ENCODE results near the gene CCRL2. TPM values are rescaled to one million over a fixed set of nuclear protein-coding genes. Genes with fewer than 3 reads are reported as not detected.
"Not testable (repeated sequence)": the region's sequence is repeated elsewhere in the genome, so short reads cannot be mapped to it uniquely, and the experiment has no call there.

The CCRL2 gene
- total RNA-seq, 1 donor from 2014 or later, result 1.6 TPM

GRCh38 chr3:46386205-46386604 lies 20.9 kb upstream of the CCRL2 start:
- Mint-ChIP-seq H3K9me3 (no peaks in the 10 kb centered on the region), H3K36me3 (ENCODE audit: low read depth) (no peaks in the 10 kb centered on the region), H3K27me3 (ENCODE audit: low read depth) (peaks cover 30% of the 10 kb centered on the region), H3K27ac (no peak overlapping the region), H3K4me3 (ENCODE audit: low read depth) (no peak overlapping the region), H3K4me1 (ENCODE audit: low read depth) (peaks cover 15% of the 10 kb centered on the region)
- intact Hi-C loops (cut with micrococcal nuclease), result no loop called here
- DNase-seq (ENCODE audit: low spot score), result no peak

DNA sequence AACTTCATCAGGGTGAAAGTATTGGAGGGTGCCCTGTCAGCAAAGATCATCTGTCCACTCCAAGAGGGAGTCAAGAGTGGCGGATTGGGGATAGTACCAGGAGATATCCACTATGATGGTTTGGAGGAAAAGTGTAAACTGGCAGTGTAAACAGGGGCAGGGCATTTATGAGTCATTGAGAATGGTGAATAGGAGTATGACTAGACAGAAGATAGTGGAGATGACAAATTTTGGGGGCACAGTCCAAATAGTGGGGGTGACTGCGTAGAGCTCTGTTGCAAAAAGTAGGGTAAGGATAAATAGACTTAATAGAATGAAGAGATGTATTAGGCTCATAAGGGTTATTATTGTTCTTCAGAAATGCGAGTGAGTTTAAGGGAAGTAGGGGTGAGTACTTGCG lies 18.2 kb upstream of the CCRL2 start:
- H3K4me3 Mint-ChIP-seq (ENCODE audit: low read depth); DNase-seq (ENCODE audit: low spot score); H3K36me3 Mint-ChIP-seq (ENCODE audit: low read depth); H3K9me3 Mint-ChIP-seq; intact Hi-C loops (cut with micrococcal nuclease); H3K4me1 Mint-ChIP-seq (ENCODE audit: low read depth); H3K27ac Mint-ChIP-seq: not testable (repeated sequence)
- H3K27me3 Mint-ChIP-seq (ENCODE audit: low read depth), result peaks cover 27% of the 10 kb centered on the region

DNA sequence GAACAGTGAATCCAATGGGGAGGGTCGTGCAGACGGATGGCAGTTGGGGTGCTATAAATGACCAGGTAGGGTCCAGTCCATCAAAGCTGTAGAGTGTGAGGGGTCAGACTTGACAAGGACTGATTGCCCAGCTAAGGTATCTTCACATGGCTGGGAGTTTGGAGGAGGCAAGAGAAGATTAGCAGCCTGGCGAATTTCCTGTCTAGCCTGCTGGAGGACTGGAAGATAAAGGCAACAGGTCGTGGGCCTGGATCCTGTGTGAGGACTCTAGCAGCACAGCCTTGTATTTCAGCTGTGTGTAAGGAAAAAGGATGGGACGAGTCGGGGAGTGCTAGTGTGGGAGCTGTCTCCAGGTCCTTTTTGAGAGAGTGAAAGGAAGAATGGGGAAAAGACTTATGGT lies 17.8 kb upstream of the CCRL2 start:
- H3K4me3 Mint-ChIP-seq (ENCODE audit: low read depth), result no peak overlapping the region
- peaks cover 3% of the 10 kb centered on the region for H3K4me1 Mint-ChIP-seq (ENCODE audit: low read depth)
- DNase-seq (ENCODE audit: low spot score), result no peak
- H3K27me3 Mint-ChIP-seq (ENCODE audit: low read depth), result peaks cover 27% of the 10 kb centered on the region
- H3K36me3 Mint-ChIP-seq (ENCODE audit: low read depth), result no peaks in the 10 kb centered on the region
- intact Hi-C loops (cut with micrococcal nuclease), result no loop called here
- no peaks in the 10 kb centered on the region for H3K9me3 Mint-ChIP-seq
- H3K27ac Mint-ChIP-seq, result no peak overlapping the region

GRCh38 chr3:46391526-46391925 lies 15.5 kb upstream of the CCRL2 start:
- H3K4me3 Mint-ChIP-seq (ENCODE audit: low read depth), result not testable (repeated sequence)

GRCh38 chr3:46393011-46393410 lies 14.0 kb upstream of the CCRL2 start:
- Mint-ChIP-seq H3K4me3 (ENCODE audit: low read depth) (no peak overlapping the region), H3K27ac (no peak overlapping the region)

More at GRCh38 chr3:46391526-46391925, 15.5 kb upstream of the CCRL2 start:
- DNase-seq (ENCODE audit: low spot score); H3K36me3 Mint-ChIP-seq (ENCODE audit: low read depth); H3K27ac Mint-ChIP-seq; H3K9me3 Mint-ChIP-seq; intact Hi-C loops (cut with micrococcal nuclease); H3K4me1 Mint-ChIP-seq (ENCODE audit: low read depth): not testable (repeated sequence)
- peaks cover 28% of the 10 kb centered on the region for H3K27me3 Mint-ChIP-seq (ENCODE audit: low read depth)

GRCh38 chr3:46393554-46394434 lies 13.3 kb upstream of the CCRL2 start:
- H3K27me3 Mint-ChIP-seq (ENCODE audit: low read depth), result peaks cover 29% of the 10 kb centered on the region
- no peaks in the 10 kb centered on the region for H3K36me3 Mint-ChIP-seq (ENCODE audit: low read depth)
- H3K4me1 Mint-ChIP-seq (ENCODE audit: low read depth), result peaks cover 3% of the 10 kb centered on the region
- intact Hi-C loops (cut with micrococcal nuclease), result no loop called here
- H3K4me3 Mint-ChIP-seq (ENCODE audit: low read depth), result no peak overlapping the region
- no peak for DNase-seq (ENCODE audit: low spot score)
- no peaks in the 10 kb centered on the region for H3K9me3 Mint-ChIP-seq
- no peak overlapping the region for H3K27ac Mint-ChIP-seq

More at GRCh38 chr3:46393011-46393410, 14.0 kb upstream of the CCRL2 start:
- Mint-ChIP-seq H3K9me3 (no peaks in the 10 kb centered on the region), H3K27me3 (ENCODE audit: low read depth) (peaks cover 29% of the 10 kb centered on the region), H3K4me1 (ENCODE audit: low read depth) (peaks cover 3% of the 10 kb centered on the region), H3K36me3 (ENCODE audit: low read depth) (no peaks in the 10 kb centered on the region)
- no peak for DNase-seq (ENCODE audit: low spot score)
- intact Hi-C loops (cut with micrococcal nuclease), result no loop called here

DNA sequence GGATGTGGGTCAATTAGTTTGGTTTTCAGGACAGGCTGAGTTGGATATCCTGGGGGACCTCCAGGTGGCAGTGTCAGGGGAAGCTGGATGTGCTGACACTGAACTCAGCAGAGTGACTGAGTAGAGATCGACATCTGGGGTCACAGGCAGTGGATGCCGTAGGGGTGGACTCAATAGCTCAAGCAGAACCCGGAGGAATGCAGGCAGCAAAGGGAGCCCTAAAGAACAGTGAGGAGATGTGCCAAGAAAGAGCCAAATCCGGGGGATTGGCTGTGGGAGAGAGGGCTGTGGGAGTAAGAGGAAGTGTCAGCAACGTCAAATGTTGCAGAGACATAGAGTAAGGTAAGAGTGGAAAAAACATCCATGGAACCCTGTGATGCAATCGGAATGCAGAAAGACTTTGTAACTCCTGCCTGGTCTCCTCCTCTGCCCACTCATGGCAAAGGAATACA lies 11.8 kb upstream of the CCRL2 start:
- Mint-ChIP-seq H3K27me3 (ENCODE audit: low read depth) (peaks cover 29% of the 10 kb centered on the region), H3K4me1 (ENCODE audit: low read depth) (peaks cover 3% of the 10 kb centered on the region), H3K27ac (no peak overlapping the region), H3K9me3 (no peaks in the 10 kb centered on the region), H3K4me3 (ENCODE audit: low read depth) (no peak overlapping the region), H3K36me3 (ENCODE audit: low read depth) (no peaks in the 10 kb centered on the region)
- no peak for DNase-seq (ENCODE audit: low spot score)
- intact Hi-C loops (cut with micrococcal nuclease), result no loop called here

DNA sequence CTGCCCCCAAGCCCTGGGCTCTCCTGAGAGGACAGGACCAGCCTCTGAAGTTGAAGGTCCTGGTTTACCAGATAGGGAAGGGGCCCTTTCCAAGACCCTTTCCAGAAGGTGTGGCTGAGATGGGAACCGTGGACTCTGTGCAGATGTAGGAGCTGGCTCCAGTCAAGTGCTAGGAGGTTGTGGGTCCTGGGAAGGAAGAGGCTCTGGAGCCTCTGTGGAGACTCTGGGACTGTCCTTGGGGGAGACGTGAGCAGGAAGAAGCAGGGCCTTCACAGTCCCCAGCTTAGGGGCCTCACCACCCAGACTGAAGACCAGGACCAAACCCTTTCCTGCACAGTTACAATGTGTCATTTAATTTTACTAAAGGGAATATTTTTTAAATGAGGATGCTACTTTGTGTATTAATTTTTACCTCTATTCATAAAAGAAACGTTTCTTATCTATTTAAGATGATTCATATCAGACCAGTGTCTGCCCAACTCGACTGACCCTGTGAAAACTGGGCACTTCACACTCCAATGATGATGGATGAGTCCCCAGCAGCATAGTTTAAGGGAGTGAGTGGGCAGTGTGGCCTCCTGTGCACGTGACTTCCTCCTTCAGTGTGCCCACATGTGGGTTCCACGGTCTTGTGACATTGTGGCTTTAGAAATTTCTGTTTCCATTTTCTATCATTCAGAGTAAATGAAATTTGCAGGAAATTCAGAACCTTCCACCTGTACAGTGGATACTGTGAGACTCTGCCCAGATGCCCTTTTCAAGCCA lies 11.1 kb upstream of the CCRL2 start:
- H3K4me1 Mint-ChIP-seq (ENCODE audit: low read depth), result peaks cover 3% of the 10 kb centered on the region
- H3K4me3 Mint-ChIP-seq (ENCODE audit: low read depth), result no peak overlapping the region
- no peaks in the 10 kb centered on the region for H3K36me3 Mint-ChIP-seq (ENCODE audit: low read depth)
- peaks cover 29% of the 10 kb centered on the region for H3K27me3 Mint-ChIP-seq (ENCODE audit: low read depth)
- no peak for DNase-seq (ENCODE audit: low spot score)
- no peaks in the 10 kb centered on the region for H3K9me3 Mint-ChIP-seq
- intact Hi-C loops (cut with micrococcal nuclease), result no loop called here
- no peak overlapping the region for H3K27ac Mint-ChIP-seq

- Mint-ChIP-seq H3K36me3 (ENCODE audit: low read depth) (no peaks in the 10 kb centered on the region), H3K4me1 (ENCODE audit: low read depth) (peaks cover 3% of the 10 kb centered on the region), H3K9me3 (no peaks in the 10 kb centered on the region), H3K4me3 (ENCODE audit: low read depth) (no peak overlapping the region), H3K27ac (no peak overlapping the region), H3K27me3 (ENCODE audit: low read depth) (peaks cover 29% of the 10 kb centered on the region)
- no peak for DNase-seq (ENCODE audit: low spot score)
- intact Hi-C loops (cut with micrococcal nuclease), result no loop called here
Measured at GRCh38 chr3:46397111-46397510, 9.9 kb upstream of the CCRL2 start.

DNA sequence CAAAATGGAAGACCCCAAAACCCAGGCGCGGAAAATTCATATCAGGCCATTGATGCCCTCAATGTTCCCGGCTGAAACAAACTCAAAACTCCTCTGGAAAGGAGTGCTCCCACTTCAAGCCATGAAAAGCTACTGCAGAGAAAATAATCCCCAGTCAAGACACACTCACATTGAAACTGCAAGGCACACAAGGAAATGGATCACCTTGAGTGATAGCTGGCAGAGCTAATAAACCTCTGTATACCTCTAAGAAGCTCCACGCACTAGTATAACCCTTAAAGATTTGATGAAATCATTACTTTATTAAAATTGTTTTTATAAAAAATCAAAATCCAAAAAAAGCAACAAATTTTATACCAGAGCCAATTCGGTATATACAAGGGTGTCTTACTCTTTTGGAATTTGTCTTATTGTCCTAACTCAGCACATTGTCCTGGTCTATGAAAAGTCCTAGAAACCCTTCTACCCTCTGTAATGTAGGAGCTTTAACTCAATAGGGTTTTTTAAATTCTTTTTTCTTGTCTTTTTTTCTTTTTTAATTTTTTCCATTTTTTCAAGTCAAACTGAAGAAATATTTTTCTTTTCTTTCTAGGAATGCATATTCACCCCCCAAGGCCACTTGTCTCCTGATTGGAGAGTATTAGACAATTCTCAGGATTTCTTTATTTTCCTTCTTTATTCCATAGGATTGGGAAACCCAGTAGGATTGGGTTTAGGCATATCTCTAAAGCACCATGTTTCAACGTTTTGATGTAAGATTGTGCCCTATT lies 8.7 kb upstream of the CCRL2 start:
- H3K4me1 Mint-ChIP-seq (ENCODE audit: low read depth), result peaks cover 3% of the 10 kb centered on the region
- no peak overlapping the region for H3K4me3 Mint-ChIP-seq (ENCODE audit: low read depth)
- no peak overlapping the region for H3K27ac Mint-ChIP-seq
- H3K27me3 Mint-ChIP-seq (ENCODE audit: low read depth), result peaks cover 27% of the 10 kb centered on the region
- H3K9me3 Mint-ChIP-seq, result no peaks in the 10 kb centered on the region
- H3K36me3 Mint-ChIP-seq (ENCODE audit: low read depth), result no peaks in the 10 kb centered on the region
- no peak for DNase-seq (ENCODE audit: low spot score)
- intact Hi-C loops (cut with micrococcal nuclease), result no loop called here

DNA sequence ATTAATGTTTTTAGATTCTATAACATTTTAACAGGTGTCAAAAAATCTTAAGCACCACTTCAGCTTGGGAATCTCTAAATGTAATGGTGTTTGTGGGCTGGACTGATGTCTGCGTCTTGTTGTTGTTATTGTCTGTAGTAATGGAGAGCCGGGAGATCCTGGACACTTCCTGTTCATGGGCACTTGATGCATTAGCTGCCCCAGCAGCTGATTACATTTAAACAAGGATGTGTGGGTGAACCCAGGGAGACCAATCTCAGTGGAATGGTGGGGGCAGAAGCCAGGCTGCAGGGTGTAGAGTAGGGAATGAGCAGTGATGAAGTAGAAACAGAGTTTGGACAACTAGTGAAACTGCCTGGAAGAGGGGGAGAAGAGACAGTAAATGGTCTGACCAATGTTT lies 8.0 kb upstream of the CCRL2 start:
- H3K4me3 Mint-ChIP-seq (ENCODE audit: low read depth), result no peak overlapping the region
- H3K27me3 Mint-ChIP-seq (ENCODE audit: low read depth), result peaks cover 26% of the 10 kb centered on the region
- DNase-seq (ENCODE audit: low spot score), result no peak
- intact Hi-C loops (cut with micrococcal nuclease), result no loop called here
- H3K27ac Mint-ChIP-seq, result no peak overlapping the region
- no peaks in the 10 kb centered on the region for H3K9me3 Mint-ChIP-seq
- peaks cover 3% of the 10 kb centered on the region for H3K4me1 Mint-ChIP-seq (ENCODE audit: low read depth)
- H3K36me3 Mint-ChIP-seq (ENCODE audit: low read depth), result no peaks in the 10 kb centered on the region

DNA sequence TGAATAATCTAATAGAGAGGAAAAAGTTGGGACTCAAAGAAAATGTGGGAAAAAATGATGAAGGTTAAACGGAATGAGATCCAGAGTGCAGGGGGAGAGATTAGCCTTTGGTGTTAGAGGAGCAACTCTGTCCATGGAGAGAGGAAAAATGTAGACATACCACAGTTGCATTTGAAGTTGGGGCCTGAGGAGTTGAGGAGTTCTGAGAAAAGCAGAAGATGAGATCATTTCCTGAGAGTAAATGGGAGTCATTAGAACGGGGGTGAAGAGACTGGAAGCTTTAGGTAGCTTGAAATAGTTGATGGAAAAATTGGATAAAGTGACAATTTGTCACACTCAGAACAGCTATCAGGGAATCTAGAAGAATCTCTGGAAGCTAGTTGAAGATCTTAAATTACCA lies 7.5 kb upstream of the CCRL2 start:
- Mint-ChIP-seq H3K9me3 (no peaks in the 10 kb centered on the region), H3K27me3 (ENCODE audit: low read depth) (peaks cover 23% of the 10 kb centered on the region), H3K27ac (no peak overlapping the region), H3K36me3 (ENCODE audit: low read depth) (no peaks in the 10 kb centered on the region), H3K4me3 (ENCODE audit: low read depth) (no peak overlapping the region), H3K4me1 (ENCODE audit: low read depth) (peaks cover 3% of the 10 kb centered on the region)
- no peak for DNase-seq (ENCODE audit: low spot score)
- intact Hi-C loops (cut with micrococcal nuclease), result no loop called here
